Measurements from ENCODE around the gene GSDMA. TPM values are rescaled to one million over a fixed set of nuclear protein-coding genes. Genes with fewer than 3 reads are reported as not detected.

The GSDMA gene
- total and polyA plus RNA-seq, 9 of the 15 experiments (the other 6 are each of a cell fraction or from before 2014, with no cell fraction given), result 0.04 to 0.13 (median 0.07) TPM; not detected in 2

GRCh38 chr17:40021451-40021971 lies 58.7 kb downstream of the GSDMA start (continued):
- TF ChIP-seq STAT5B (CRISPR knock-in tag; IDR thresholded peaks at IDR 0.05) (no peak), SMAD2 (IDR thresholded peaks at IDR 0.05; ENCODE audit: low read depth, low read length) (no peak), CREB3L1 (IDR thresholded peaks at IDR 0.05; ENCODE audit: borderline replicate concordance, low read depth) (no peak)

GRCh38 chr17:40022497-40022896 lies 59.7 kb downstream of the GSDMA start:
- no peaks in the 10 kb centered on the region for H3K27me3 ChIP-seq (ENCODE audit: control insufficient read depth in 2 of 2, insufficient read depth in 2 of 2, low read length in 2 of 2)
- peaks cover 2 to 39% of the 10 kb centered on the region in 2 experiments; a peak in 4 of 5 replicates for H3K4me1 ChIP-seq (replicated peaks in 1 of 2; ENCODE audit: control insufficient read depth in 2 of 2, insufficient read depth in 2 of 2, low read length in 2 of 2)
- H3K36me3 ChIP-seq (ENCODE audit: control insufficient read depth, insufficient read depth, low read length), result peaks cover 87% of the 10 kb centered on the region
- H3K4me3 ChIP-seq, result no peak overlapping the region
- no peak overlapping the region for H3K4me2 ChIP-seq (ENCODE audit: insufficient read depth, low read length)
- DNase-seq (ENCODE audit: extremely low read depth in 1 of 4, low spot score in 3 of 4), result no peak
- H3K9ac ChIP-seq (ENCODE audit: insufficient read depth in 1 of 2, low read depth in 2 of 2, low read length in 2 of 2), result no peak overlapping the region; a peak in 1 of 4 replicates
- no peak overlapping the region for H3K27ac ChIP-seq (ENCODE audit: extremely low read depth, low read depth, low read length)
- H2AFZ ChIP-seq (ENCODE audit: low read depth, low read length), result no peak overlapping the region
- in situ Hi-C loops (cut with MboI), result loop anchor here (25.0 kb wide), 1 partner anchor 265 kb away; the partner anchor contains the start of gene CDC6
- no peak for ATAC-seq
- no peak for FAIRE-seq
- intact Hi-C loops (cut with micrococcal nuclease), result no loop called here
- ChIA-PET CTCF (ENCODE audit: low intra/inter-chr PET ratio) (no interaction called here), POLR2A (interaction anchor here (0.6 to 0.7 kb wide), 4 partner anchors 13 to 1672 kb away, joined by 3 read pairs; no protein-coding TSS in a partner anchor)
- no peak for TF ChIP-seq JUND (IDR thresholded peaks at IDR 0.05; ENCODE audit: borderline replicate concordance, low read depth, low read length)
- TF ChIP-seq JUND (tag; IDR thresholded peaks at IDR 0.05; ENCODE audit: borderline replicate concordance, low read depth, low read length), result no peak
- no peak for TF ChIP-seq ZNF655 (CRISPR knock-in tag; IDR thresholded peaks at IDR 0.05)
- no peak for TF ChIP-seq XRCC5 (IDR thresholded peaks at IDR 0.05; ENCODE audit: low read depth, low read length)
- no peak for TF ChIP-seq HIVEP1 (CRISPR knock-in tag; IDR thresholded peaks at IDR 0.05)
- TF ChIP-seq ZNF79 (CRISPR knock-in tag; IDR thresholded peaks at IDR 0.05; ENCODE audit: low read depth), result no peak
- TF ChIP-seq FOS (IDR thresholded peaks at IDR 0.05; ENCODE audit: extremely low read depth, insufficient read length), result no peak
- TF ChIP-seq ZNF76 (CRISPR knock-in tag; IDR thresholded peaks at IDR 0.05; ENCODE audit: borderline replicate concordance), result no peak
- no peak for TF ChIP-seq ETV1 (tag; conservative IDR thresholded peaks at IDR 0.05; ENCODE audit: low read depth)
- no peak for TF ChIP-seq ZNF384 (IDR thresholded peaks at IDR 0.05; ENCODE audit: low read depth, low read length)
- TF ChIP-seq CGGBP1 (CRISPR knock-in tag; IDR thresholded peaks at IDR 0.05), result no peak
- TF ChIP-seq DLX4 (CRISPR knock-in tag; IDR thresholded peaks at IDR 0.05), result no peak
- no peak for TF ChIP-seq TEAD1 (CRISPR knock-in tag; IDR thresholded peaks at IDR 0.05)
- no TSS peak for BruUV-seq (replicated peaks)
- H3K9me1 ChIP-seq (ENCODE audit: control insufficient read depth, insufficient read depth, low read length), result no peaks in the 10 kb centered on the region
- H4K20me1 ChIP-seq (replicated peaks; ENCODE audit: control insufficient read depth, insufficient read depth, low read length), result 0 out of 2 replicates have a peak, but pooled peaks cover 4% of the 10 kb centered on the region
- no peaks in the 10 kb centered on the region for H3K79me2 ChIP-seq (ENCODE audit: control insufficient read depth, insufficient read depth, low read length)
- H3K9me3 ChIP-seq (replicated peaks; ENCODE audit: control insufficient read depth, insufficient read depth, low read depth, low read length), result no peaks in the 10 kb centered on the region
- 98% methylated on average over 6 of the region's 9 CpGs for WGBS (ENCODE audit: insufficient coverage, low coverage, missing lambda C conversion rate)

Data from K562 (cell line).